HepG2 (cell line): ENCODE results near the gene FCGR3A. TPM values are rescaled to one million over a fixed set of nuclear protein-coding genes. Genes with fewer than 3 reads are reported as not detected.
"Not testable (repeated sequence)": the region's sequence is repeated elsewhere in the genome, so short reads cannot be mapped to it uniquely, and the experiment has no call there.

Source experiments
- BORCS8-MEF2B ChIP-seq: sonication (generic); formaldehyde crosslinking; IDR thresholded peaks from 2 replicates; pipeline ENCODE4 v1.8.0; 2022; ENCODE audit warnings: mild to moderate bottlenecking, missing genetic modification reagents
- CBX1 ChIP-seq: IDR thresholded peaks from one replicate; pipeline ENCODE4 v1.6.1; 2016; ENCODE audit warnings: antibody characterized with exemption, low read depth
- CREB1 ChIP-seq, 2 experiments: fragments of 450-650 bp in 1 of 2; IDR thresholded peaks; 2 replicates each; pipeline ENCODE4 v1.6.1; 2016 to 2017; ENCODE audit warnings: control low read depth in 1 of 2, mild to moderate bottlenecking in 1 of 2, missing compliant biosample characterization in 1 of 2, missing genetic modification characterization in 1 of 2
- DBP ChIP-seq: sonication (generic); formaldehyde crosslinking; IDR thresholded peaks from 2 replicates; pipeline ENCODE4 v1.4.0; 2020; ENCODE audit warnings: missing genetic modification reagents; ENCODE audit errors: not compliant biosample characterization
- GABPA ChIP-seq, 2 experiments: IDR thresholded peaks; 2 replicates each; pipeline ENCODE4 v1.6.1; 2011 to 2016; ENCODE audit warnings: low read depth in 2 of 2, low read length in 1 of 2, missing biosample characterization in 1 of 2, missing genetic modification characterization in 1 of 2
- HDAC2 ChIP-seq: sonication (generic); formaldehyde crosslinking; IDR thresholded peaks from 2 replicates; pipeline ENCODE4 v1.4.0; 2020; ENCODE audit warnings: missing genetic modification reagents
- MEIS2 ChIP-seq: sonication (generic); formaldehyde crosslinking; IDR thresholded peaks from 2 replicates; pipeline ENCODE4 v1.9.0; 2021; ENCODE audit warnings: mild to moderate bottlenecking, missing genetic modification reagents
- SALL1 ChIP-seq: sonication (generic); formaldehyde crosslinking; IDR thresholded peaks from 2 replicates; pipeline ENCODE4 v1.8.0; 2022; ENCODE audit warnings: mild to moderate bottlenecking, missing genetic modification reagents
- SOX6 ChIP-seq, 2 experiments: fragments of 450-650 bp in 1 of 2; sonication (generic) in 1 of 2; formaldehyde crosslinking in 1 of 2; IDR thresholded peaks; 2 replicates each; pipeline versions ENCODE4 v1.4.0 to v1.6.1; 2017 to 2020; ENCODE audit warnings: antibody characterized with exemption in 1 of 2, mild to moderate bottlenecking in 1 of 2, missing genetic modification reagents in 1 of 2
- TBX2 ChIP-seq: sonication (generic); formaldehyde crosslinking; IDR thresholded peaks from 2 replicates; pipeline ENCODE4 v1.5.0; 2020; ENCODE audit warnings: missing genetic modification reagents, mild to moderate bottlenecking, borderline replicate concordance
- ZBTB37 ChIP-seq: sonication (generic); formaldehyde crosslinking; IDR thresholded peaks from 2 replicates; pipeline ENCODE4 v1.4.0; 2020; ENCODE audit warnings: mild to moderate bottlenecking, missing genetic modification reagents
- ZFP1 ChIP-seq: IDR thresholded peaks from 2 replicates; pipeline ENCODE4 v1.6.1; 2016
- ZMAT3 ChIP-seq: sonication (generic); formaldehyde crosslinking; conservative IDR thresholded peaks from 2 replicates; pipeline ENCODE4 v1.7.0; 2021; ENCODE audit warnings: missing genetic modification reagents
- ZNF124 ChIP-seq: sonication (generic); formaldehyde crosslinking; IDR thresholded peaks from 2 replicates; pipeline ENCODE4 v1.4.0; 2020; ENCODE audit warnings: missing genetic modification reagents
- ZNF142 ChIP-seq: sonication (generic); formaldehyde crosslinking; IDR thresholded peaks from 2 replicates; pipeline ENCODE4 v1.4.0; 2020; ENCODE audit warnings: missing genetic modification reagents
- ZNF331 ChIP-seq: sonication (generic); formaldehyde crosslinking; IDR thresholded peaks from 2 replicates; pipeline ENCODE4 v1.4.0; 2020; ENCODE audit warnings: missing genetic modification reagents
- ZNF598 ChIP-seq: sonication (generic); formaldehyde crosslinking; IDR thresholded peaks from 2 replicates; pipeline ENCODE4 v1.5.1; 2020; ENCODE audit warnings: mild to moderate bottlenecking, missing genetic modification reagents, borderline replicate concordance
- polyA plus RNA-seq, 8 experiments: library from polyadenylated mRNA; depleted of rRNA in 3 of 8; stranded (reverse) in 7 of 8; unstranded in 1 of 8; fragments of >200 nt; fragmentation: Illumina TruSeq in 4 of 8; extraction: Trizol in 4 of 8; gene quantifications; 2 replicates each; pipeline versions ENCODE4 v1.2.1 to v1.2.3, GENCODE V29; 2011 to 2016; ENCODE audit warnings: low read depth in 4 of 8, missing spikeins in 1 of 8, mixed read lengths in 1 of 8; ENCODE audit not compliant: insufficient read depth in 1 of 8
- total RNA-seq, 5 experiments: library from RNA; depleted of rRNA; stranded (reverse); fragments of >200 nt; fragmentation: Illumina TruSeq; extraction: Trizol; gene quantifications; 2 replicates each; pipeline ENCODE4 v1.2.3, GENCODE V29; 2016; ENCODE audit warnings: low read depth in 1 of 5

The FCGR3A gene
- total and polyA plus RNA-seq, 2 of the 13 experiments (the other 11 are each of a cell fraction or from before 2014, with no cell fraction given), result not detected

- TF ChIP-seq ZBTB37, result peak; percentile 88
- TF ChIP-seq ZNF598 (CRISPR knock-in tag), result peak; percentile 60; the same call in 1 of the 2 replicates
- TF ChIP-seq ZNF331 (CRISPR knock-in tag), result peak; percentile 83; the same call in 1 of the 2 replicates
- peak; percentile 62 for TF ChIP-seq HDAC2 (CRISPR knock-in tag)
- TF ChIP-seq GABPA (IDR thresholded peaks at IDR 0.05; ENCODE audit: low read depth, low read length); SOX6 (IDR thresholded peaks at IDR 0.05); CREB1 (IDR thresholded peaks at IDR 0.05): not testable (repeated sequence)
- peak; percentile 68 for TF ChIP-seq GABPA (CRISPR knock-in tag; IDR thresholded peaks at IDR 0.05; ENCODE audit: low read depth)
- peak; percentile 37; the same call in 1 of the 2 replicates for TF ChIP-seq BORCS8-MEF2B
- 0 out of 2 replicates have a peak, but pooled peaks have one; percentile 63 for TF ChIP-seq ZNF142 (CRISPR knock-in tag)
- TF ChIP-seq SOX6 (CRISPR knock-in tag; IDR thresholded peaks at IDR 0.05), result peak; percentile 43; the same call in 1 of the 2 replicates
- TF ChIP-seq TBX2 (CRISPR knock-in tag), result peak; percentile 62
- TF ChIP-seq SALL1, result peak; percentile 66
- peak; percentile 60 for TF ChIP-seq CREB1 (CRISPR knock-in tag; IDR thresholded peaks at IDR 0.05)
- TF ChIP-seq CBX1, result peak; percentile 76
- peak; percentile 52; the same call in 1 of the 2 replicates for TF ChIP-seq ZMAT3 (CRISPR knock-in tag)
- TF ChIP-seq ZFP1 (CRISPR knock-in tag), result 0 out of 2 replicates have a peak, but pooled peaks have one; percentile 49
- 0 out of 2 replicates have a peak, but pooled peaks have one; percentile 40 for TF ChIP-seq ZNF124
- TF ChIP-seq MEIS2, result peak; percentile 46; the same call in 1 of the 2 replicates
- peak; percentile 49 for TF ChIP-seq DBP (CRISPR knock-in tag)
These were observed 9.7 kb downstream of the FCGR3A start (continued) for GRCh38 chr1:161539731-161540569.
